Stomach (tissue), 4 donors: Measurements from ENCODE around the gene MSH5.

Experiments used
- POLR2A ChIP-seq, 4 donors: fragments of 450-650 bp; IDR thresholded peaks; one replicate each; pipeline ENCODE4 v1.6.1; 2016; ENCODE audit warnings: antibody characterized with exemption in 4 of 4, control low read depth in 2 of 4, mild to moderate bottlenecking in 1 of 4, moderate library complexity in 1 of 4
- TF ChIP-seq, protein P1 (sequence below), 7 experiments: fragments of 450-650 bp in 4 of 7; fragments of 200-600 bp in 3 of 7; sonication (generic) in 3 of 7; IDR thresholded peaks; one replicate each; pipeline ENCODE4 v1.5.1; 2016 to 2019; ENCODE audit warnings: antibody characterized with exemption in 7 of 7, control low read depth in 2 of 7, mild to moderate bottlenecking in 1 of 7

DNA sequence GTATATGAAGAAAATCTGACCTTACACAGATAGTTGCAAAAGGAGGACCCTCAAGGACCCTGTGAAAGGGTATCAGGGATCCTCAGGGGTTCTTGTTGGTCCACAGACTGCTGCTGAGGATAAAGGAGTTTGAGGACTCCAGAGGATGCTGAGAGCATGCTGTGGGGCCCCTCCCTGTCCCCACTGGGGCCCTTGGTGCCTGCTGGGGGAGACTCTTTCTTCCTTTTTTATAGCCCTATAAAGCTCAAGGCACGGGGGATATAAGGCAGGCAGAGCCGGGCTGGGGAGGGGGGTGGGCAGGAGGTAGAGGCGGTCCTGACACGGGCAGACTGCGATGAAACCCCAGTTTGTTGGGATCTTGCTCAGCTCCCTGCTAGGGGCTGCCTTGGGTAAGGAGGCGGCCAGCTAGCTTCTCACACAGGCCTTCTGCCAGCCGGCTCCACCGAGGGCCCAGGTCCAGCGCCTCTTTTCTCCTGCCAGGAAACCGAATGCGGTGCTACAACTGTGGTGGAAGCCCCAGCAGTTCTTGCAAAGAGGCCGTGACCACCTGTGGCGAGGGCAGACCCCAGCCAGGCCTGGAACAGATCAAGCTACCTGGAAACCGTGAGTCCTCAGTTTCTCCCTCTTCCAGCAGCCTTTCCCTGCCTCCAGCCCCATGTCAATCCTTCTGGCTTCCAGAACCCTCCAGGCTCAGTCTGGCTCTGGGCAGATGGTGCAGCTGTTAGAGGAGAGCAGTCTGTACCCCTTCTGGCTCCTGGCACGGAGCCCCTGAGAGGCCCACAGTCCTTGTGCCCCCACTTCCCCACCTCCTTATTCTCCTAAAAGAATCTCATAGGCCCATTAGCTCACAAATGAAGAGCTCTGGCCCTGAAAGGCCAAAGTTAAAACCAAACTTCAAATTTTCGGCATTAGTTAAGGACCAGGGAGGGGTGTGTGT is 24.5 kb upstream of the MSH5 start, which contains the start of gene LY6G6D:
- TF ChIP-seq, protein P1, sequence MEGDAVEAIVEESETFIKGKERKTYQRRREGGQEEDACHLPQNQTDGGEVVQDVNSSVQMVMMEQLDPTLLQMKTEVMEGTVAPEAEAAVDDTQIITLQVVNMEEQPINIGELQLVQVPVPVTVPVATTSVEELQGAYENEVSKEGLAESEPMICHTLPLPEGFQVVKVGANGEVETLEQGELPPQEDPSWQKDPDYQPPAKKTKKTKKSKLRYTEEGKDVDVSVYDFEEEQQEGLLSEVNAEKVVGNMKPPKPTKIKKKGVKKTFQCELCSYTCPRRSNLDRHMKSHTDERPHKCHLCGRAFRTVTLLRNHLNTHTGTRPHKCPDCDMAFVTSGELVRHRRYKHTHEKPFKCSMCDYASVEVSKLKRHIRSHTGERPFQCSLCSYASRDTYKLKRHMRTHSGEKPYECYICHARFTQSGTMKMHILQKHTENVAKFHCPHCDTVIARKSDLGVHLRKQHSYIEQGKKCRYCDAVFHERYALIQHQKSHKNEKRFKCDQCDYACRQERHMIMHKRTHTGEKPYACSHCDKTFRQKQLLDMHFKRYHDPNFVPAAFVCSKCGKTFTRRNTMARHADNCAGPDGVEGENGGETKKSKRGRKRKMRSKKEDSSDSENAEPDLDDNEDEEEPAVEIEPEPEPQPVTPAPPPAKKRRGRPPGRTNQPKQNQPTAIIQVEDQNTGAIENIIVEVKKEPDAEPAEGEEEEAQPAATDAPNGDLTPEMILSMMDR (IDR thresholded peaks at IDR 0.05), result no peak
- no peak for TF ChIP-seq POLR2A (IDR thresholded peaks at IDR 0.05)
